ENCODE results near the gene DMP1. TPM values are rescaled to one million over a fixed set of nuclear protein-coding genes. Genes with fewer than 3 reads are reported as not detected.

DMP1 gene, protein sequence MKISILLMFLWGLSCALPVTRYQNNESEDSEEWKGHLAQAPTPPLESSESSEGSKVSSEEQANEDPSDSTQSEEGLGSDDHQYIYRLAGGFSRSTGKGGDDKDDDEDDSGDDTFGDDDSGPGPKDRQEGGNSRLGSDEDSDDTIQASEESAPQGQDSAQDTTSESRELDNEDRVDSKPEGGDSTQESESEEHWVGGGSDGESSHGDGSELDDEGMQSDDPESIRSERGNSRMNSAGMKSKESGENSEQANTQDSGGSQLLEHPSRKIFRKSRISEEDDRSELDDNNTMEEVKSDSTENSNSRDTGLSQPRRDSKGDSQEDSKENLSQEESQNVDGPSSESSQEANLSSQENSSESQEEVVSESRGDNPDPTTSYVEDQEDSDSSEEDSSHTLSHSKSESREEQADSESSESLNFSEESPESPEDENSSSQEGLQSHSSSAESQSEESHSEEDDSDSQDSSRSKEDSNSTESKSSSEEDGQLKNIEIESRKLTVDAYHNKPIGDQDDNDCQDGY
- total RNA-seq (2012; rRNA removed), result not detected in 2 replicates

GRCh38 chr4:87649980-87650379 lies at the start of gene DMP1:
TSS of gene DMP1 (plus strand) at chr4:87650280. CDS start at chr4:87656493, 6,213 bp downstream.
- H3K36me3 ChIP-seq (ENCODE audit: insufficient read depth, low read length), result no peaks in the 10 kb centered on the region
- no peak within 1 kb of the TSS for H3K4me3 ChIP-seq (ENCODE audit: low read length)

DNA sequence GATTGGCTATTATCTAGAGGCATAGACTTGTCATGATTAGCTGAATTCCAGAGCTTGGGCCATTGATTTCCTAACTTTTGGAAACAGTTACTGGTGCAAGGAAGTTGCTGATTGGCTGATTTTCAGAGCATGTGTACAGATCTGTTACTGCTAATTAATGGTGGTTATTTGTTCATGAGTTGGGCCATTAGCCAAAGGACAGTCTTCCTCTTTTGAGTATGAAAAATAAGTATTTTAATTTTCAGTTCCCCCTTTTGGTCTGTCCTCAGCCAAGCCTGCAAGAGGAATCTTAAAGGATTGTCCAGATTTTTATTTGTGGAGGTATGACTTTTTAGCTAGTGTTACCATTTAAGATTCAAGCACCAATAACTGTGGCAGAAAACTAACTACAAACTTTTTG lies 48.7 kb upstream of the DMP1 start:
- Histone ChIP-seq H3K9ac (ENCODE audit: low read depth, low read length) (no peak overlapping the region), H3K9me3 (replicated peaks; ENCODE audit: low read length) (no peaks in the 10 kb centered on the region), H3K36me3 (ENCODE audit: insufficient read depth, low read length) (no peaks in the 10 kb centered on the region), H3K27me3 (ENCODE audit: control insufficient read depth, insufficient read depth, low read length) (no peaks in the 10 kb centered on the region), H3K4me3 (ENCODE audit: low read length) (no peak overlapping the region), H3K4me1 (ENCODE audit: control insufficient read depth, insufficient read depth, low read length) (no peaks in the 10 kb centered on the region), H3K4me2 (ENCODE audit: low read length) (no peak overlapping the region)

More at GRCh38 chr4:87649980-87650379, at the start of gene DMP1:
- H3K4me2 ChIP-seq (ENCODE audit: low read length), result no peak within 1 kb of the TSS
- H3K27me3 ChIP-seq (ENCODE audit: control insufficient read depth, insufficient read depth, low read length), result no peaks in the 10 kb centered on the region
- no peaks in the 10 kb centered on the region for H3K4me1 ChIP-seq (ENCODE audit: control insufficient read depth, insufficient read depth, low read length)
- no peaks in the 10 kb centered on the region for H3K9me3 ChIP-seq (replicated peaks; ENCODE audit: low read length)
- H3K9ac ChIP-seq (ENCODE audit: low read depth, low read length), result no peak within 1 kb of the TSS

DNA sequence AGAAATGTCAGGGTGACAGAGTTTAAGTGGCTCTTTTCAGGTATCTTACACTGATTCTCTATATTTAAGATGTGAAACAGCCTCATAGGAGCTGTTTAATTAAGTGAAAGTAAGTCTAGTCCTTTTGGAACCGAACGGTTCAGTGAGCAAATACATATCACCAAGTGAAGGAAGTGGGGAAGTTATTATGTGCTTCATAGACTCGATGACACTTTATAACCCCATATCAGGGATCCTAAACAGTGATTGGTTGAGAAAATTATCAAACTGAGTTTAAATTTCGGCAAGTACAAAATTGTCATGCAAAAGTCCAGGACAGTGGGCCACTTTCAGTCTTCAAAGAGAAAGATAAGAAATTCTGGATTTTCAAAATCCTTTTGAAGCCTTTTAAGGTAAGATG lies 41.9 kb upstream of the DMP1 start, which contains the start of gene DSPP:
DSPP (plus strand) TSS at position 301 of the 400 bp plus-strand sequence. CDS start 2,380 bp downstream, outside the sequence.
- Histone ChIP-seq H3K4me3 (ENCODE audit: low read length) (no peak within 1 kb of the TSS), H3K9me3 (replicated peaks; ENCODE audit: low read length) (no peaks in the 10 kb centered on the region), H3K36me3 (ENCODE audit: insufficient read depth, low read length) (no peaks in the 10 kb centered on the region), H3K27me3 (ENCODE audit: control insufficient read depth, insufficient read depth, low read length) (peaks cover 3% of the 10 kb centered on the region), H3K4me1 (ENCODE audit: control insufficient read depth, insufficient read depth, low read length) (no peaks in the 10 kb centered on the region), H3K9ac (ENCODE audit: low read depth, low read length) (no peak within 1 kb of the TSS), H3K4me2 (ENCODE audit: low read length) (no peak within 1 kb of the TSS)

DNA sequence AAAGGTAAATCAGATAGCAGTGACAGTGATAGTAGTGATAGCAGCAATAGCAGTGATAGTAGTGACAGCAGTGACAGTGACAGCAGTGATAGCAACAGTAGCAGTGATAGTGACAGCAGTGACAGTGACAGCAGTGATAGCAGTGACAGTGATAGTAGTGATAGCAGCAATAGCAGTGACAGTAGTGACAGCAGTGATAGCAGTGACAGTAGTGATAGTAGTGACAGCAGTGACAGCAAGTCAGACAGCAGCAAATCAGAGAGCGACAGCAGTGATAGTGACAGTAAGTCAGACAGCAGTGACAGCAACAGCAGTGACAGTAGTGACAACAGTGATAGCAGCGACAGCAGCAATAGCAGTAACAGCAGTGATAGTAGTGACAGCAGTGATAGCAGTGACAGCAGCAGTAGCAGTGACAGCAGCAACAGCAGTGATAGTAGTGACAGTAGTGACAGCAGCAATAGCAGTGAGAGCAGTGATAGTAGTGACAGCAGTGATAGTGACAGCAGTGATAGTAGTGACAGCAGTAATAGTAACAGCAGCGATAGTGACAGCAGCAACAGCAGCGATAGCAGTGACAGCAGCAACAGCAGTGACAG lies 35.7 kb upstream of the DMP1 start:
- H3K4me1 ChIP-seq (ENCODE audit: control insufficient read depth, insufficient read depth, low read length), result no peaks in the 10 kb centered on the region
- H3K4me2 ChIP-seq (ENCODE audit: low read length), result no peak overlapping the region
- H3K9ac ChIP-seq (ENCODE audit: low read depth, low read length), result no peak overlapping the region
- H3K36me3 ChIP-seq (ENCODE audit: insufficient read depth, low read length), result no peaks in the 10 kb centered on the region
- H3K9me3 ChIP-seq (replicated peaks; ENCODE audit: low read length), result no peaks in the 10 kb centered on the region
- H3K27me3 ChIP-seq (ENCODE audit: control insufficient read depth, insufficient read depth, low read length), result peaks cover 28% of the 10 kb centered on the region
- H3K4me3 ChIP-seq (ENCODE audit: low read length), result no peak overlapping the region

DNA sequence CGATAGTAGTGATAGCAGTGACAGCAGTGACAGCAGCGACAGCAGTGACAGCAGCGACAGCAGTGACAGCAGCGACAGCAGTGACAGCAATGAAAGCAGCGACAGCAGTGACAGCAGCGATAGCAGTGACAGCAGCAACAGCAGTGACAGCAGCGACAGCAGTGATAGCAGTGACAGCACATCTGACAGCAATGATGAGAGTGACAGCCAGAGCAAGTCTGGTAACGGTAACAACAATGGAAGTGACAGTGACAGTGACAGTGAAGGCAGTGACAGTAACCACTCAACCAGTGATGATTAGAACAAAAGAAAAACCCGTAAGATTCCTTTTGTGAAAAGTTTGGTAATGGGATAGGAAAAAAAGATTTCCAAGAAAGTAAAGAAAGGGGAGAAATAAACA lies 33.8 kb upstream of the DMP1 start:
- H3K27me3 ChIP-seq (ENCODE audit: control insufficient read depth, insufficient read depth, low read length), result peaks cover 42% of the 10 kb centered on the region
- no peak overlapping the region for H3K4me2 ChIP-seq (ENCODE audit: low read length)
- no peaks in the 10 kb centered on the region for H3K4me1 ChIP-seq (ENCODE audit: control insufficient read depth, insufficient read depth, low read length)
- H3K36me3 ChIP-seq (ENCODE audit: insufficient read depth, low read length), result no peaks in the 10 kb centered on the region
- H3K4me3 ChIP-seq (ENCODE audit: low read length), result no peak overlapping the region
- no peak overlapping the region for H3K9ac ChIP-seq (ENCODE audit: low read depth, low read length)
- no peaks in the 10 kb centered on the region for H3K9me3 ChIP-seq (replicated peaks; ENCODE audit: low read length)

DNA sequence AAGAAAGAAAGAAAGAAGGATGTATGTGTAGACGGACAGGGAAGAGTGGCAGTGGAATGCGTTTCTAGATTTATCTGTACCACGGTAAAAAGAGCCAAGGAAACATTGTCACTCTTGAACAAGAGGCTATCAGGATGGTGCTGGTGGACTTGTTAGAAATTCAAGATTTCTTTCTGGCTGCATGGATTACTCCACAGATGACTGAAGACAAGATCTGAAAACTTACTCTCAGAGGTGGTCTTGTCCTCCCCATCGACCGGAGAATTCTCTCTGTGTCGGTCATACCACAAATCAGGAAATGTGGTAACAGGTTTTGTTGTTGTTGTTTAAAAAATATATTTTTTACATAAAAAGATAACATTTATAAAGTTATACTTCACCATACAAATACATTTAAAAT lies 30.0 kb upstream of the DMP1 start:
- no peak overlapping the region for H3K9ac ChIP-seq (ENCODE audit: low read depth, low read length)
- H3K36me3 ChIP-seq (ENCODE audit: insufficient read depth, low read length), result no peaks in the 10 kb centered on the region
- no peak overlapping the region for H3K4me2 ChIP-seq (ENCODE audit: low read length)
- H3K9me3 ChIP-seq (replicated peaks; ENCODE audit: low read length), result no peaks in the 10 kb centered on the region
- H3K4me1 ChIP-seq (ENCODE audit: control insufficient read depth, insufficient read depth, low read length), result no peaks in the 10 kb centered on the region
- H3K4me3 ChIP-seq (ENCODE audit: low read length), result no peak overlapping the region
- H3K27me3 ChIP-seq (ENCODE audit: control insufficient read depth, insufficient read depth, low read length), result peaks cover 36% of the 10 kb centered on the region

DNA sequence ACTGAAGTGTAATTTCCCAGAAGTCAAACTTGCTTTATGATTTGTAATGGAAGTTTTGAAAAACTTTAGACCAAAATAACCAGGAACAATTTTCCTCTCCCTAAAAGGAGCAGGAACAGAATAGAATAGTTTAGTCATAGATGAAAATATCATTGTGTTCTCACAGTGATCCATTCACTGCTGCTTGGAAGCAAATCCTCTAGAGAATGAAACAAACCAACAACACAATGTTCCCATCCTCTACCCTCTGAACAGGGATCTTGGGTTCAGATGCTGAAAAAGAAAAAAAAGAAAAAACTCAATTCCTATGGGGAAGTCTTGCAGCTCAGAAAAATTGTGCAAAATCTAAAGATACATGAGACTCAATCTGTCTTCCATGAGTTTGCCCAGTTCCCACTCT lies 29.6 kb upstream of the DMP1 start:
- H3K36me3 ChIP-seq (ENCODE audit: insufficient read depth, low read length), result no peaks in the 10 kb centered on the region
- H3K4me3 ChIP-seq (ENCODE audit: low read length), result no peak overlapping the region
- H3K4me1 ChIP-seq (ENCODE audit: control insufficient read depth, insufficient read depth, low read length), result no peaks in the 10 kb centered on the region
- H3K27me3 ChIP-seq (ENCODE audit: control insufficient read depth, insufficient read depth, low read length), result peaks cover 36% of the 10 kb centered on the region
- H3K4me2 ChIP-seq (ENCODE audit: low read length), result no peak overlapping the region
- H3K9me3 ChIP-seq (replicated peaks; ENCODE audit: low read length), result no peaks in the 10 kb centered on the region
- no peak overlapping the region for H3K9ac ChIP-seq (ENCODE audit: low read depth, low read length)

- no peaks in the 10 kb centered on the region for H3K9me3 ChIP-seq (replicated peaks; ENCODE audit: low read length)
- H3K4me1 ChIP-seq (ENCODE audit: control insufficient read depth, insufficient read depth, low read length), result no peaks in the 10 kb centered on the region
- no peak overlapping the region for H3K9ac ChIP-seq (ENCODE audit: low read depth, low read length)
- peaks cover 36% of the 10 kb centered on the region for H3K27me3 ChIP-seq (ENCODE audit: control insufficient read depth, insufficient read depth, low read length)
- no peaks in the 10 kb centered on the region for H3K36me3 ChIP-seq (ENCODE audit: insufficient read depth, low read length)
- no peak overlapping the region for H3K4me2 ChIP-seq (ENCODE audit: low read length)
- no peak overlapping the region for H3K4me3 ChIP-seq (ENCODE audit: low read length)
Observed at GRCh38 chr4:87622303-87622702, 27.8 kb upstream of the DMP1 start.

DNA sequence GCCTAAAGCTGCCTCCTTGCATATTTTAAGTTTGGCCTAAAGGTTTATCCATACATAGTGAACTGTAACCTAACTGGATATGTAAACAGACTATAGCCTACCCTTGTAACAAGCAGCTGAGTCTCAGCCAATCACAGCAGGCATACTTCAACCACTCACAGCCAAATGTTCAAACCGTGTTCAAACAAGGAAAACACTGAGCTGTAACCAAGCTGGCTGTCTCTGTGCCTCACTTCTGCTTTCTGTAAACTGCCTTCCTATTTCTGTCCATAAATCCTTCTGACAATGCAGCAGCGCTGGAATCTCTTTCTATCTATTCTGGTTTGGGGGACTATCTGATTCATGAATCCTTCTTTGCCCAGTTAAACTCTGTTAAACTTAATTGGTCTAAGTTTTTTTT lies 25.4 kb upstream of the DMP1 start:
- H3K27me3 ChIP-seq (ENCODE audit: control insufficient read depth, insufficient read depth, low read length), result peaks cover 23% of the 10 kb centered on the region
- no peak overlapping the region for H3K9ac ChIP-seq (ENCODE audit: low read depth, low read length)
- H3K9me3 ChIP-seq (replicated peaks; ENCODE audit: low read length), result no peaks in the 10 kb centered on the region
- no peak overlapping the region for H3K4me3 ChIP-seq (ENCODE audit: low read length)
- H3K4me2 ChIP-seq (ENCODE audit: low read length), result no peak overlapping the region
- H3K4me1 ChIP-seq (ENCODE audit: control insufficient read depth, insufficient read depth, low read length), result no peaks in the 10 kb centered on the region
- no peaks in the 10 kb centered on the region for H3K36me3 ChIP-seq (ENCODE audit: insufficient read depth, low read length)

GRCh38 chr4:87631668-87632067 lies 18.4 kb upstream of the DMP1 start:
- Histone ChIP-seq H3K27me3 (ENCODE audit: control insufficient read depth, insufficient read depth, low read length) (no peaks in the 10 kb centered on the region), H3K9me3 (replicated peaks; ENCODE audit: low read length) (no peaks in the 10 kb centered on the region), H3K4me2 (ENCODE audit: low read length) (no peak overlapping the region), H3K4me3 (ENCODE audit: low read length) (no peak overlapping the region), H3K4me1 (ENCODE audit: control insufficient read depth, insufficient read depth, low read length) (no peaks in the 10 kb centered on the region), H3K36me3 (ENCODE audit: insufficient read depth, low read length) (no peaks in the 10 kb centered on the region), H3K9ac (ENCODE audit: low read depth, low read length) (no peak overlapping the region)

DNA sequence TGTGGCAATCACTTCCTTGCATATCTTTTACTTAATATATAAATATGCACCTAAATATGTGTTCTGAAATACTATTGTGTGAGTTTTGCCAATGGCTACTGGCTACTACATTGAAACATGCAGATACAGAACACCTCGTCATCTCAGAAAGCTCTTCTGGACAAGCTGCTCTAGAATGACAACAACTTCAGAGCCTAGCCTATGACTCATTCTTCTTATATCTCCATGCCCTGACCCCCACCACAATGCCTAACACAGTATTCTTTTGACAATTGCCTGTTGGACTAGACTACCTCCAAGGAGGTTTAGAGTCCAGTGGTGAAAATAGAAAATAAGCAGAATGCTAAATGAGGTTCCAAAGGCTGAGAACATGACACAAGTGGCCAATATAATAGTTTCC lies 17.6 kb upstream of the DMP1 start:
- no peak overlapping the region for H3K4me2 ChIP-seq (ENCODE audit: low read length)
- H3K9me3 ChIP-seq (replicated peaks; ENCODE audit: low read length), result no peaks in the 10 kb centered on the region
- no peak overlapping the region for H3K4me3 ChIP-seq (ENCODE audit: low read length)
- H3K9ac ChIP-seq (ENCODE audit: low read depth, low read length), result no peak overlapping the region
- H3K36me3 ChIP-seq (ENCODE audit: insufficient read depth, low read length), result no peaks in the 10 kb centered on the region
- no peaks in the 10 kb centered on the region for H3K4me1 ChIP-seq (ENCODE audit: control insufficient read depth, insufficient read depth, low read length)
- no peaks in the 10 kb centered on the region for H3K27me3 ChIP-seq (ENCODE audit: control insufficient read depth, insufficient read depth, low read length)
